GM19328 (cell line): ENCODE measurements around the gene ZNF710.

ENCODE experiments used
- ATAC-seq: cut with Tn5 transposase; IDR thresholded peaks from one replicate; pipeline ENCODE4 v1.9.1; 2021; ENCODE audit warnings: mild to moderate bottlenecking, moderate library complexity; ENCODE audit not compliant: unreplicated experiment

The ZNF710 gene

DNA sequence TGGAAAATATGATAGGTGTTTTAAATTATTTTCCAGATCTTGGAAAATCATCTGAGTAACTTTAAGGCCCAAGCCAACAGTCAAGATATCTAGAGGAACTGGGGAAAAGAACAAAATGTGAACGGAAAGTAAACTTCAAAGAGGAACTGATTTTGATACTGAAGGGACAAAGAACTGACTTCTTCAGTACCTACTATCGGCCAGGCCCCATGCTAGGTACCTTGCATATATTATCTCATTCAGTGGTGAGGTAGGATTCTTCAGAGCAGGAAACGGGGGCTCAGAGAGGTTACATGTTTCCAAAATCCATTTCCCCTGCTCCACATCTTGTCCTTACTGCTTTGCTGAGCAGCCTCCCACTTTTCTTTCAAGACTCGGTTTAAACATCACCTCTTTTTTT, 9.8 kb upstream of the ZNF710 start:
- ATAC-seq, result no peak

DNA sequence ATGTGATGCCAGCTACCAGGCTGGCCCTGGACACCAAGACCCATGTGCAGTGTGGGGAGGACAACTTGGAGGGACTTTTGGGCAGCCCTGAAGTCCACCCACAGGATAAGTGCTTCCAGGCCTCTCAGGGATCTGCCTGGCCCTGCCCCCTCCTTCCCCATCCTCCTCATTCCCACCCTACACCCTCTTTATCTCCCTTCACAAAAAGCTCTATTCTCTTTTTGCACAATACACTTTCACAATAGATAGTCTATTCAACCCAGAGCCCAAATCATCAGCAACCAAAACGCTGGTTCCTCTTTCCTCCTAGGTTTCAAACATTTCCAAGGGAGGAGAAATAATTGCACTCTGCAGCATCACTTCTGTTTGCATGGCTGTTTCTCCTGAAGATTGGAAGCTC, 7.8 kb upstream of the ZNF710 start:
- no peak for ATAC-seq

DNA sequence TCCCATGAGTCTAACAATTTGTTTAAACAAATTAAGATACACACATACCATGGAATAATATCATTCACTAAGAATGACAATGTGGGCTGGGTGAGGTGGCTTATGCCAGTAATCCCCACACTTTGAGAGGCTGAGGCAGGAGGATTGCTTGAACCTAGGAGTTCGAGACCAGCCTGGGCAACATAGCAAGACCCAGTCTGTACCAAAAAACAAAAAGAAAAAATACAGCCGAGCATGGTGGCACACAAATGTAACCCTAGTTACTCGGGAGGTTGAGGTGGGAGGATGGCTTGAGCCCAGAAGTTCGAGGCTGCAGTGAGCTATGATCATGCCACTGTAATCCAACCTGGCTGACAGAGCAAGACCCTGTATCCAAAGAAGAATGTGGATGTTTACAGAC, 4.0 kb upstream of the ZNF710 start:
- no peak for ATAC-seq

DNA sequence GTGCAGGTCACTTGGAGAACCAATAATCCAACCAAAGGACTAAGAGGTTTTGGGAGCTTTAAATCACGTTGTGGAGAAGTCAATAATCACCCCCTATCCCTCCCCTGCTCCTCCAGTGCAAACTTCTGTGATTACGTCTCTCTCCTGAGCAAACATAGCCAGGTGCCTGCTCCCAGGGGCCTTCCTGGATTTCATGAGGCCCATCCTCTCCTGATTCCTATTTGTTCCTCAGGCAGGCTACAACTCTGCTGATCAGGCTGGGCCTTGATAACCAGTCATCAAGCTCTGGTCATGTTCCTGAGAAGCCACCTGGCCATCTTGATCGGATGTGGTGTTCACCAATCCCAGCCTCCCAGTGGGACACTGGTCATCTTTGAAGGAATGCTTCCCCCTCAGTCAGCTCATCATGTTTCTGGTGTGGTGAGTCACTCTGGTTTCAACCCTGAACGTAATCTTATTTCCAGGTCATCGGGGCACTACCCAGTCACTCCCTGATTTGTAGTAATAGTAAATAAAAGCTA, 2.9 kb upstream of the ZNF710 start:
- ATAC-seq, result no peak

DNA sequence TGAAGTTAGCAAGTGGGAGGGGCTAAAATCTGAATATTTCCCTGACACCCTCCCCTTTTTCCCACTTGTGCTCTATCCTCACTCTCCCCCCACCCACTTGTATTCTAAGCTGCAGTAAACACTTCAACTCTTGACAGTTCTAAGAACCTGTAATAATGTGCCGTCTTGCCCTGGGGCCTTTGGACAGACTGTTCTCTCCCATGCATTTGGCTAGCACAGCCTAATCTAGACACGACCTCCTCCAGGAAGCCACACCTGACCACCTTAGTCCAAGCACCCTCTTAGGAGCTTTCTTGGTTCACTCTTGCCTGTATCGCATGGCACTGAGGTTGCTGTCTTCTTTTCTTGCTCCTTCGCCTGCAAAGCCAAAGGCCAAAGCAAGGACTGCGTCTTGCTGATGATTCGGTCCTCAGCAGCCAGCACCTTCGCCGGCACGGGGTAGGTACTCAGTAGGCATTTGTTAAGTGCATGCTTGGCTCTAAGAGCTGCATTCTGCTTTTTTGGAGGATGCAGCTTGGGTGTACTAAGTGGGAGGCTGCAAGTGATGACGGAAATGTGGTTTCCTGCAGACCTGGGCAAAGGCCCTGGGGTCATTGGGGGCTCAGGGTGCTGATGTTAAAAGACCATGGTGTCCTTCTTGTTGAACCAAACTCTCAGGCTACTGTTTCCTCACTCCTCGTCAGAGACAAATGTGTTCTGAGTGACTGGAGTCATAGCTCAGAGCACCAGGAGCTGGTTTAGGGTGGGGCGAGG, 2.0 kb upstream of the ZNF710 start:
- no peak for ATAC-seq

DNA sequence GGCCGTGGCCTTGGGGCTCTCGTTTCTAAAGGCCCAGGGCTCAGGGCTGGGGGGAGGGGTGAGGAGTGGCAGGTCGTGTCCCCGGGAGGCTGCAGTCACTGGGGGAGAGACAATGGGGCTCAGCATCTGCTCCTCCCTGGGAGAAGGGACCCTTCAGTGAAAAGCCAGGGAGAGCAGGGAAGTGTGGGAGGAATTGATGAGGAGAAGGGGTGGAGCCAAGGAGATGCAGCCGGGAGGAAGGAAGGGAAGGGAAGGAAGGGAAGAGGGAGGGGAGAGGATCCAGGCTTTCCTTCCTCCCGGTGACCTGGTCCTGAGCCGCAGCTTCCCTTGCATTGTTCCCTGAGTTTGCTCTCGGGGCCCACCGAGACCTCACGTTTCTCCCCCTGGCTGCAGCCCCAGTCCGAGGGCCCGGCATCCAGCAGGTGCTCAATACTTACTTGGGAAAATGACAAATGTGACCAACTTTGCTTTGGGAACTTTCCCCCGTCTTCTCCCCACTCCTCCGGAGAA, 1.4 kb upstream of the ZNF710 start:
- ATAC-seq, result no peak

DNA sequence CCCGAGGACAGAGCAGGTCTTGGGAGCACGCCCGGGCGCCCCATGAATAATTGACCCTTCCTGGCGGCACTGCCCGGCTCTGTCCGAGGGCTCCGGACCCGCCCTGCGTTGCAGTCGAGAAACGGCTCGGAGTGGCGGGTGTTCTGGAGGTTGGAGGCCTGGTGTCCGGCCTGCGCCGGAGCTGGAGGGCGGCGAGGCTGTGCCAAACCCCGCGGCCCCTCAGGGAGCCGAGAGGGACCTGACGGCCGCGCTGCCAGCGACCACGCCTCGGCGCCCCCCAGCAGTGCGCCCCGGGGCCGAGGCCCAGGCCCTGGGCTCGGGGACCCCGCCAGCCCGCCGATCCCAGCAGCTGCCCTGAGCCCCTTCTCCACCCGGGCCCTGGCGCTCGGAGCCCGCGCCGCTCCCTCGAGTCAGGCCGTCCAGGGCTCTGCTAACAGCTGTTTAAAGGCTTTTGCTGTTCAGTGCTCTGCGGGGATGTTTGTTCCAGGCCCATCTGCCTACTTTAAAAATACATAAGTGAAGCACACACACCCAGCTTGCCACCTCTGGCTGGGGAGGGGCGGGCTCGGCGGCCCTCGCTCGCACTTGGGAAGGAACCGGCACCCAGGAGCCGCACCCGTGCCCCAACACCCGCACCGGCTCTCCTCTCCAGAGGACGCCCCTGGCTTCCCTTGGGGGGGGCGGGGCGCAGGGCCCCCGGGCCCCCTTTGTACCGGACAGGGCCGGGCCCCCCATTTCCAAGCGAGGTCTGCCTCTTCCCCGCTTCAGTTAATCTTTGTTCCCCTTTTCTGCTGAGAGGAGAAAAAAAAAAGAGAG, 730 bp upstream of the ZNF710 start:
- ATAC-seq, result no peak

DNA sequence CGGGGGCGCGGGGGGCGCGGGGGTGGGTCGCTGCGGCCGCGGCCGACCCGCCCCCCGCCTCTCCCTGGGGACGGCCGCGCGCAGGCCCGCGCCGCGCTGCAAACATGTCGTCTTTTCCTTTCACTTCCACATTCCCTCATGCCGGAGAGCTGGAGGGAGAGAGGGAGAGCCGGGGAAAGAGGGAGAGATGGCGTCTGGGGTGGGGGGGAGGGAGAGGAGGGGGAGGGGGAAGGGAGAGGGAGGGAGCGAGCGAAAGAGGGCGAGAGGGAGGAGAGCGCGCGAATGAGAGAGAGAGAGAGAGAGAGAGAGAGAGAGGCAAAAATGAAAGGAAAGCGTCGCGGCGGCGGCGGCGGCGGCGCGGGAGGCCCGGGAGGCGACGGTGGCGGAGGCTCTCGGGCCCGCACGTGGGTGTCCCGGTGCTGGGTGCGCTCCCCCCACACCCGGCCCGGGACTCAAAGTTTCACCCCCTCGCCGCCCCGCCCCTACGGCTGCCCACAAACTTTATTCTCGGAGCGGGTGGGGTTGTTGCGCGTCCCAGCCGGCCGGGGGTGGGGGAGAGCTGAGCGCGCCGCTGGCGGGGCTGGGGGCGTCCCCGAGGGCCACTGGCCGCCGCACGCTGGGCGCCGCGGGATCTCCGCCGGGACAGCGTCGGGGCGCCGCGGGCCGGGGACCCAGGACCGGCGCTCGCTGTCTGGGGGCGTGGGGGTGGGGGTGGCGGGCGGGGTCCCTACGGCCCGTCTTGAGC, 731 bp downstream of the ZNF710 start:
- ATAC-seq, result peak; percentile 38

DNA sequence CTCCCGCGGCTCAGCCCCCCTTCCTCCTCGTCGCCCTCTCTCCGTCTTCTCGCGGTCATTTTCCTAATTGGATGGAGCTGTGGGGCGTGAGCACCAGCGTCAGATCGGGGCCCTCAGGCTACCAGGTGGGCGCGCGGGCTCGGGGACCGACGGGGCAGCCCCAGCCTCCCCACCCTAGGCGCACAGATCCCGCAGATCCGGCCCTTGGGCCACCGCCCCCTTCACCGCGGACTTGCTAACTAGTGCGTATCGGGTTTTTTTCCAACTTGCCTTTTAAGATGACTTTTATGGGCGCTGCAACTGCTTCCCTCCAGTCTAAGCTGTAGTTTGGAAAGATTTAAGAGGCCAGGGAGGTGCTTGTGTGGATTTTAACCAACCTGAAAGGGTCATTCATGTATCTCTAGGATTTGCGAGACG, 1.3 kb downstream of the ZNF710 start:
- peak; percentile 39 for ATAC-seq

DNA sequence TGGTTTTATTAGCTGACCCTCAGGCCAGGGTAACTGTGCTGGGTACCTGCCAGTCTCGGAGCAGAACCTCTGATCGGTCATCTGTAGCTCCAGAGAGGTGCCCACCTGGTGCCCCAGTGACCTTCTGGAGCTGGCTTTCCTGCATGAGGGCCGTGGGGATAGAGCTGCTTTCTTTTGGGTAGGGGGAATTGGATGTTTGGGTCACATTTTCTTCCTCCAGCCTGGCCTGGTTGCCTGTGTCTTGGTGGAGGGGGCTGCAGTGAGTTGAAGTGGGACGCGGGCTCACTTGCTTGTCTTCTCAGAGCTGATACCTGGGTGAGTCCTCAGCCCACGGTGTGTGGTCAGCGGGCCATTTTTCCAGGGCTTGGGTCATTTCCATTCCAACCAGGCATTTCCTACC, 2.6 kb downstream of the ZNF710 start:
- no peak for ATAC-seq

DNA sequence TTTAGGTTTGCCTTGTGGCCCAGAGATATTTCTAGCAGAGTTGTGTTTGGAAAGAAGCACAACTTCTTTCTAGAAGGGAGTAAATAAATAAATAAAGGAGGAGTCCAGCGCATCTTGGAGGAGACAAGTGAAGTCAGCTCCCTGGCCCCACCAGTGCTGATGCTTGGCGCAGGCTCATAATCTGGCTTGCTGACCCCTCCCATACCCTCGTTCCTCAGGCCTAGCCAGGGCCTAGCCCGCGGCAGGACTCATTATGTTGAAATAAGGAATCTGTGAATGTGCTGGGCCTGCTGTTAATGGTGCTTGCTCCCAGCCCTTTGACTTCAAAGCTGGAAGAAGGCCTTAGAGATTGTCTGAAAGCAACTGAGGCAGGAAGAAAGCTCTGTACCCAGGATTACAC, 3.1 kb downstream of the ZNF710 start:
- ATAC-seq, result no peak

DNA sequence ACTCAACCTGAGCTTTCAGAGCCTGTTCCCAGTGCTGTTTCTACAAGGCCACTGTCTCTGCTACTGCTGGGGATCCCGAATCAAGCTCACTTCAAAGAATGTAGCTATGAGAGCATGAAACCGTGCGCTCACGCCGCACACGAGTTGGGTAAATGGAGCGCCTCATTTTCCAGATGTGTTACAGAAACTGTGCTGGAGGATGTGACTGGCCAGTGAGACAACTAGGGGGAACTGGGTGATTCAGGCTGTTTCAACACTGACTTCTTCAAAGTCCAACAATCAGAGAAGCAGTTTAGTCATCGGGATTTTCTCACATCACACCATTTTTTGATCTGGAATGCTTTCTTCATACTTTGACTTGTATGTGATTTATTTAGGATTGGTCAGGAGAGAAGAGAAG, 3.5 kb downstream of the ZNF710 start:
- ATAC-seq, result no peak

DNA sequence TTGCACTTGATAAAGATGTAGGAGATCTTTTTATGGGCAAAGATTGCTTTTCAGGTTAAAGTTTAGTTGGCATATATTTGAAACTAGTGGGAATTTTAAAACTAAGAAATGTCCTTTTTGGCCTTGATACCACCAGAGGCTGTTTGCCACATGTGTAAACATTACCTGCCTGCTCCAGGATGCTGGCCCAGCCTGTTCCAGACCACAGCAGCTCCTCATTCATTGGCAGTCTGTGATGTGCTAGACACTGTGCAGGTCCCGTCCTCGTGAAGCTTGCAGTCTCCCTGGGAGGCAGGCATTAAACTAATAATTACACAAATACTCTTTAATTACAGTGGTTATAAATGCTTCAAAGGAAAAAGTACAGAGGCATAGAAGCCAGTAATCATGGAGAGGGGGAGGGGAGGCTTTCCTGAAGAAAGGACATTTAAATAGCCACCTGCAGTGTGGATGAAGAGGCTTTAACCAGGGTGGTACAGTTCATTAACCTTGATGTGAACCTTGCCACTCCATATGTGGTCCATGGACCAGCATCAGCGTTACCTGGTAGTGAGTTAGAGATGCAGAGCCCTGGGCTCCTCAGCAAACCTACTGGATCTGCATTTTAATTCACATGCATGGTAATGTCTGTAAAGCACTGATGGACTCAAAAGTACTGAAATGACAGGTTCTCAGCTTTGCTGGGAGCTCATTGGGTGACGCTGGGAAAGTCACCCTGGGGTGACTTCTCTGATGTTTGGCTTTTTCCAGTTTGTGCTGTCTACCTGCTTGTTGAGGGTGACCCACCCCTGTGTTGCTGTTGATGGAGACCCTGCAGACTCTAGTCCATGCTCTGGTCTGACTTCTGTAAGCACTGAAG, 5.3 kb downstream of the ZNF710 start:
- ATAC-seq, result no peak

DNA sequence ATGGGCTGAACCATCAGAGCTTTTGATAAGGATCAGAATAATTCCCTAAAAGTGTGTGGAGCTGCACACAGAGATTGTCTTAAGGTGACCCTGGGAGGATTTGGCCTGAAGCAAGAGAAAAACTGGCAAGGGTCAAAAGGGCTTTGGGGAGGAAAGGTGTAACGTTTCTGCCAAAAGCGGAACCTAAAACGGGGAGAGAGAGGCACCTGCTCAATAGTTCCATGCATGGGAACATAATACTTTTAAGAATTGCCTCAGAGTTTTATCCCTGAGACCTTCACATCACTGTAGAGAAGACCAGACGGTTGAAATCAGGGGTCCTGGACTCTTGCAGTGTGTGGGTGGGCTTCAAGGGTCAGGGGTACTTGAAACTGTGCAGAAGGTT, 5.9 kb downstream of the ZNF710 start:
- no peak for ATAC-seq

DNA sequence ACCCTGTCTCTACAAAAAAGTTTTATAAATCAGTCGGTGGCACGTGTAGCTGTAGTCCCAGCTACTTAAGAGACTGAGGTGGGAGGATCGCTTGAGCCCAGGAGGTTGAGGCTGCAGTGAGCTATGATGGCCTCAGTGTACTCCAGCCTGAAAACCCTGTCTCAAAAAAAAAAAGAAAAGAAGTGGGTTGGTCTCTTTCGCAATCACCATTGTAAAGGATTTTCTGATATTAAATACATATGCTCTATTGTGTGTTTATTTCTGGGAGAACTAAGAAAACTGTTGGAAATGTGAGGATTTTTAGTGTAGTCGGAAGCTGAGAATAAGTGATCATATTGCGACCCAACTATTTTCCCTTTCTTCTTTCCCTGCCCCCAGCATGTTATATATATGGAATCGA, 7.5 kb downstream of the ZNF710 start:
- ATAC-seq, result no peak

DNA sequence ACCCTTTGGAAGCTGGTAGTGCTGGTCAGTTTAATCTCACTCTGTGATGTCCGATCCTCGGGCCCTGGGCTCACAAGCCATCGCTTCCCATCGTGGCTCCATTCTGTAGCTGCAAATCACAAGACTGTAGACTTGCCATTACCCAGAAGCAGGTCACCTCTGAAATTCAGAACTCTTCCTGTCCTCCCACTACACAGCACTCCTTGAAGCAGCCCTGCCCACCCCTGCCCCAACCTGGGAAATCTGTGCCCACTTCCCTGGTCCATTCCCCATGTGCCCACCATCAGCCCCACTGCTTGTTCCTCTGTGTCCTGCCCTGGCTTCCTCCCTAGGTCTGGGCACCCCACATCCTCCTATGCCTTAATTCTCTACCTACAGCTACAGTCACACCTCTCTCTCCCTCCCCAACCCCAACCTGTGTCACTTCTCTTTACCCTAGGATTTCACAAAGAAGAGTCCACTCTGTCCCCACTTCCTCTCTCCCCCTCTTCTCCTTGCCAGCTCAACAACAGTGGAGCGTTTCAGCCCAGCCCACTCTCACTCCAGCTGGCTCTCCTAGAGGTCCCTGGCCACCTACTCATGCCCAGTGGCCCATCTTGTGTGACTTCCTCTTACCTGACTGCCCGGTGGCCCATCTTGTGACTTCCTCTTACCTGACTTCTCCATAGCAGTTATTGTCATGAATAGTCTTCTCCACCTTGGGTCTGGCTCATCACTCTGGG, 8.3 kb downstream of the ZNF710 start:
- ATAC-seq, result no peak

DNA sequence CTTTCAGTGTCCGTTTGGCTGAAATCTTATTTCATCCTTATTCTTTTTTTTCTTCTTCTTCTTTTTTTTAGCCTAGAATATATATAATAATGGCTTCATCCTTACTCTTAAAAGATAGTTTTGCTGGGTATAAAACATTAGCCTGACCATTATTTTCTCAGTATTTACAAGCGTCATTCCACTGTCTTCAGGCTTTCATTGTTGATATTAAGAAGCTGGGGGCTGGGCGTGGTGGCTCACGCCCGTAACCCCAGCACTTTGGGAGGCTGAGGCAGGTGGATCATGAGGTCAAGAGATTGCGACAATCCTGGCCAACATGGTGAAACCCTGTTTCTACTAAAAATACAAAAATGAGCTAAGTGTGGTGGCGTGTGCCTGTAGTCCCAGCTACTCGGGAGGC, 10.6 kb downstream of the ZNF710 start:
- ATAC-seq, result no peak

DNA sequence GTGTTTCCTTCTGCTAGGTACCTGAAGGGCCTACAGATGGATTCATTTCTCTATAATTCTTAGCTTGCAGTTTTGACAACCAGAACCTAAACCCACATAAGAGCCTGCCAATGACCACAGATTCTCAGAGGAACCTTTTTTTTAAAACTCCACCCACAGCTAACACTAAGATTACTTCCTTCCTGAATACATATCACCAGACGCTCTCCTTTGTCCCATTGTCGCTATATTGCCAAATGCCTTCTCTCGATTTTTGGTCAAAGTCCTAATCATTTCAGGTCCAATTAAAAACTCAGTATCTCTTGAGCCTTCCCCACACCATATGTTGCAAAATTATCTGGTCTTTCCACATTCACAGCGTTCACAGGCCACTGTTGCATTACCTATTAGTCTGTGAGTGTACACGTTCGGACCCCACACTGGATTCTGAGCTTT, 12.4 kb downstream of the ZNF710 start:
- no peak for ATAC-seq

DNA sequence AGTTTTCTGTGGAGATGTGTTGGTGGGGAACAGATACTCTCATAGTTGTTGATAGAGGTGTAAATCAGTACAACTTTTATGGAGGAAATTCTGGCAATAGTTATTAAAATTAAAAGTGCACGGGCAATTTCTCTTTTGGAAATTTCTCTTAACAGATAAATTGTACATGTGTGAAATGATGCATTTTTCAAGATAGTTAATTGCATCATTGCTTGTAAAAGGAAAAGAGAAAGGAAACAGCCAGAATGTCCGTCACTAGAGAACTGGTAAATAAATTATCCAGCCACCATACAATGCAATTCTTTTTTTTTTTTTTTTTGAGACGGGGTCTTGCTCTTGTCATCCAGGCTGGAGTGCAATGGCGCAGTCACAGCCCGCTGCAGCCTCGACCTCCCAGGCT, 14.2 kb downstream of the ZNF710 start:
- no peak for ATAC-seq

DNA sequence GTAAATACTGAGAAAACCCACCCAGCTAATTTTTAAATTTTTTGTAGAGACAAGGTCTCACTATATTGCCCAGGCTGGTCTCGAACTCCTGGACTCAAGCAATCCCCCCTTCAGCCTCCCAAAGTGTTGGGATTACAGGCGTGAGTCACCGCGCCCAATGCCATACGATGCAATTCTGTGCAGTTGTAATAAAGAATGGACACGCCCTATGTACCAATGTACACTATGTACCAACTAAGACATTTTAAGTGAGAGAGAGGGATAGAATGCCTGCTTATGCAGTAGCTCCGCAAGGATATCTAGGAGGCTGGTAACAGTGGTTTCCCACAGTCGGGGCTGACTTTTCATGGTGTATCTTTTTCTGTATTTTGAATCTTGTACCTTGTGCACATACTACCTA, 14.6 kb downstream of the ZNF710 start:
- no peak for ATAC-seq
